CD4-positive, alpha-beta T cell (primary cell): ENCODE data around the gene ALLC. TPM values are rescaled to one million over a fixed set of nuclear protein-coding genes. Genes with fewer than 3 reads are reported as not detected.

Experiments used
- ATAC-seq: fragments of 200-7000 bp; cut with Tn5 transposase; one replicate; pipeline ENCODE4 v1.10.0; 2022; ENCODE audit warnings: mild to moderate bottlenecking; ENCODE audit not compliant: poor library complexity
- CTCF ChIA-PET: fragments of 350-600 bp; sonication (Branson Sonifier 250); formaldehyde crosslinking; loops from one replicate; lab custom pipeline; 2021; ENCODE audit warnings: antibody characterized with exemption, inconsistent platforms; lab: Charles Lee
- POLR2A ChIA-PET: fragments of 350-600 bp; sonication (Branson Sonifier 250); formaldehyde crosslinking; loops from one replicate; lab custom pipeline; 2021; ENCODE audit warnings: antibody characterized with exemption, inconsistent platforms; lab: Charles Lee
- DNase-seq, 14 experiments: peaks; one replicate each; pipeline ENCODE4 v3.0.0-alpha.2; 2013 to 2020; ENCODE audit warnings: mixed read lengths in 2 of 14
- H3K27ac ChIP-seq, 2 donors: one replicate each; pipeline versions ENCODE4 v1.5.1 to v1.7.0; 2013; ENCODE audit warnings: low read length in 2 of 2, low read depth in 1 of 2, mild to moderate bottlenecking in 1 of 2
- H3K27me3 ChIP-seq, 2 experiments: 1 replicate in 1 of 2; 2 replicates in 1 of 2; pipeline versions ENCODE4 v1.6.1 to v1.7.0; 2013; ENCODE audit warnings: low read length in 2 of 2, control low read depth in 1 of 2, mild to moderate bottlenecking in 1 of 2, moderate library complexity in 1 of 2; ENCODE audit not compliant: insufficient read depth in 2 of 2, control insufficient read depth in 1 of 2
- H3K36me3 ChIP-seq: one replicate; pipeline ENCODE4 v1.6.1; 2013; ENCODE audit warnings: low read length, control low read depth; ENCODE audit not compliant: insufficient read depth
- H3K4me1 ChIP-seq: one replicate; pipeline ENCODE4 v1.6.1; 2013; ENCODE audit warnings: low read length, control low read depth; ENCODE audit not compliant: insufficient read depth
- H3K4me3 ChIP-seq: one replicate; pipeline ENCODE4 v1.5.1; 2013; ENCODE audit warnings: mild to moderate bottlenecking, low read length, moderate library complexity
- H3K9me3 ChIP-seq, 2 experiments: 1 replicate in 1 of 2; 2 replicates in 1 of 2; pipeline versions ENCODE4 v1.6.1 to v1.7.0; 2013; ENCODE audit warnings: low read length in 2 of 2, mild to moderate bottlenecking in 2 of 2, control low read depth in 1 of 2, moderate library complexity in 1 of 2; ENCODE audit not compliant: control insufficient read depth in 1 of 2, insufficient read depth in 1 of 2
- H3K27ac Mint-ChIP-seq: one replicate; pipeline ENCODE4 v1.8.0; 2020; ENCODE audit warnings: mixed read lengths
- H3K27me3 Mint-ChIP-seq: one replicate; pipeline ENCODE4 v1.8.0; 2021; ENCODE audit warnings: mixed read lengths
- H3K36me3 Mint-ChIP-seq: one replicate; pipeline ENCODE4 v1.8.0; 2021; ENCODE audit warnings: low read depth, mixed read lengths
- H3K4me1 Mint-ChIP-seq: one replicate; pipeline ENCODE4 v1.8.0; 2021; ENCODE audit warnings: low read depth, mixed read lengths
- H3K4me3 Mint-ChIP-seq: one replicate; pipeline ENCODE4 v1.8.0; 2020; ENCODE audit warnings: mild to moderate bottlenecking, mixed read lengths
- H3K9me3 Mint-ChIP-seq: one replicate; pipeline ENCODE4 v1.8.0; 2020; ENCODE audit warnings: mixed read lengths
- CTCF ChIP-seq: fragments of 200-600 bp; IDR thresholded peaks from one replicate; pipeline ENCODE4 v1.8.0; 2022; ENCODE audit warnings: antibody characterized with exemption, mild to moderate bottlenecking
- intact Hi-C, 2 experiments: fragments of 100-400 bp; cut with DNase I in 1 of 2; cut with micrococcal nuclease in 1 of 2; formaldehyde crosslinking; loops; one replicate each; pipeline versions ENCODE4 v1.15.1 to v1.9.0; 2023 to 2025; cut with DNase I, micrococcal nuclease
- total RNA-seq, 174 experiments: library from RNA in 2 of 174; stranded (reverse) in 2 of 174; gene quantifications; one replicate each; pipeline ENCODE4 v1.2.3 and lab custom pipeline; 2021 to 2026

Gene ALLC
- total RNA-seq, 2 experiments from 2014 or later: not detected

GRCh38 chr2:3654531-3655225 is 3.3 kb upstream of the ALLC start:
- intact Hi-C loops: loop anchor here (5.0 to 10.0 kb wide), 5 partner anchors 77 to 1532 kb away; partner anchors contain the start of genes RPS7 (in 2 of the 2) and RNASEH1 (in 1 of the 2)
- Histone ChIP-seq H3K4me3 (no peak overlapping the region), H3K4me1 (peaks cover 21% of the 10 kb centered on the region), H3K9me3 (no peaks in the 10 kb centered on the region), H3K36me3 (no peaks in the 10 kb centered on the region), H3K27ac (no peak overlapping the region), H3K27me3 (peaks cover 0 to under 1% of the 10 kb centered on the region in 2 experiments)
- ATAC-seq (no peak), DNase-seq (no peak)
- peaks cover 18% of the 10 kb centered on the region for H3K4me1 Mint-ChIP-seq
- H3K27me3 Mint-ChIP-seq: no peaks in the 10 kb centered on the region
- no peak for TF ChIP-seq CTCF
- no peak overlapping the region for H3K4me3 Mint-ChIP-seq
- POLR2A ChIA-PET: no interaction called here
- no peaks in the 10 kb centered on the region for H3K9me3 Mint-ChIP-seq
- no peak overlapping the region for H3K27ac Mint-ChIP-seq
- H3K36me3 Mint-ChIP-seq: no peaks in the 10 kb centered on the region
- CTCF ChIA-PET: no interaction called here

- Mint-ChIP-seq H3K9me3 (no peaks in the 10 kb centered on the region), H3K4me1 (peaks cover 14% of the 10 kb centered on the region), H3K27me3 (no peaks in the 10 kb centered on the region), H3K27ac (no peak overlapping the region), H3K4me3 (no peak overlapping the region), H3K36me3 (no peaks in the 10 kb centered on the region)
- no peak for DNase-seq
- CTCF ChIA-PET: no interaction called here
- Histone ChIP-seq H3K36me3 (no peaks in the 10 kb centered on the region), H3K9me3 (peaks cover 0 to 4% of the 10 kb centered on the region in 2 experiments), H3K27me3 (no peaks in the 10 kb centered on the region), H3K4me3 (no peak overlapping the region), H3K27ac (no peak overlapping the region), H3K4me1 (peaks cover 16% of the 10 kb centered on the region)
- ATAC-seq: no peak
- POLR2A ChIA-PET: no interaction called here
- intact Hi-C loops: loop anchor here in 1 of 2 experiments (10.0 kb wide), 1 partner anchor 81 kb away; the partner anchor contains the start of gene RPS7
- no peak for TF ChIP-seq CTCF
Observed at GRCh38 chr2:3655871-3656761, 1.9 kb upstream of the ALLC start.

- peaks cover 7% of the 10 kb centered on the region for H3K4me1 Mint-ChIP-seq
- Histone ChIP-seq H3K4me1 (peaks cover 9% of the 10 kb centered on the region), H3K4me3 (no peak overlapping the region), H3K27ac (no peak overlapping the region), H3K36me3 (no peaks in the 10 kb centered on the region), H3K9me3 (peaks cover 0 to 4% of the 10 kb centered on the region in 2 experiments), H3K27me3 (no peaks in the 10 kb centered on the region)
- no peak overlapping the region for H3K4me3 Mint-ChIP-seq
- ATAC-seq: no peak
- intact Hi-C loops: loop anchor here in 1 of 2 experiments (10.0 kb wide), 1 partner anchor 82 kb away; the partner anchor contains the start of gene RPS7
- no peak overlapping the region for H3K27ac Mint-ChIP-seq
- POLR2A ChIA-PET: no interaction called here
- TF ChIP-seq CTCF: no peak
- H3K9me3 Mint-ChIP-seq: no peaks in the 10 kb centered on the region
- H3K36me3 Mint-ChIP-seq: no peaks in the 10 kb centered on the region
- no peak for DNase-seq
- CTCF ChIA-PET: no interaction called here
- H3K27me3 Mint-ChIP-seq: no peaks in the 10 kb centered on the region
Observed at GRCh38 chr2:3656762-3657721, 958 bp upstream of the ALLC start.
